Keratinocyte (primary cell): Measurements from ENCODE around the gene PRPSAP1. TPM values are rescaled to one million over a fixed set of nuclear protein-coding genes. Genes with fewer than 3 reads are reported as not detected.

Experiments
- DNase-seq: peaks from one replicate; pipeline ENCODE4 v3.0.0-alpha.2; 2011; ENCODE audit warnings: low read depth, missing footprints, low spot score
- FAIRE-seq: peaks from 2 replicates; lab custom pipeline; 2011; peaks lifted over from hg19 to GRCh38; lab: Jason Lieb, UNC
- H2AFZ ChIP-seq: 2 replicates; pipeline ENCODE4 v1.6.0; 2012; ENCODE audit warnings: low read length, control low read depth, inconsistent platforms; ENCODE audit not compliant: control insufficient read depth
- H3K27ac ChIP-seq: 2 replicates; pipeline ENCODE4 v1.5.1; 2011; ENCODE audit warnings: low read length; ENCODE audit not compliant: control insufficient read depth, insufficient read depth
- H3K27me3 ChIP-seq: 3 replicates; pipeline ENCODE4 v1.6.0; 2011; ENCODE audit warnings: low read length; ENCODE audit not compliant: control insufficient read depth, insufficient read depth; ENCODE audit errors: extremely low read depth
- H3K36me3 ChIP-seq, 2 experiments: 2 replicates in 1 of 2; 3 replicates in 1 of 2; pipeline ENCODE4 v1.5.1; 2011; ENCODE audit warnings: low read length in 2 of 2, mild to moderate bottlenecking in 1 of 2; ENCODE audit not compliant: control insufficient read depth in 2 of 2, insufficient read depth in 2 of 2; ENCODE audit errors: extremely low read depth in 1 of 2
- H3K4me1 ChIP-seq: 3 replicates; pipeline ENCODE4 v1.5.1; 2011; ENCODE audit warnings: low read length; ENCODE audit not compliant: control insufficient read depth, insufficient read depth; ENCODE audit errors: extremely low read depth
- H3K4me2 ChIP-seq: 3 replicates; pipeline ENCODE4 v1.6.0; 2011; ENCODE audit warnings: low read depth, low read length; ENCODE audit not compliant: control insufficient read depth, insufficient read depth; ENCODE audit errors: extremely low read depth
- H3K4me3 ChIP-seq, 3 experiments: fragments of 200-600 bp in 1 of 3; sonication (generic) in 1 of 3; 2 replicates in 2 of 3; 3 replicates in 1 of 3; pipeline ENCODE4 v1.5.1; 2011 to 2016; ENCODE audit warnings: low read length in 3 of 3, mild to moderate bottlenecking in 3 of 3, control low read depth in 2 of 3, inconsistent platforms in 1 of 3, low read depth in 1 of 3, mixed read lengths in 1 of 3, mixed run types in 1 of 3, moderate library complexity in 1 of 3; ENCODE audit not compliant: control insufficient read depth in 2 of 3, insufficient read depth in 2 of 3; ENCODE audit errors: extremely low read depth in 1 of 3
- H3K79me2 ChIP-seq: 2 replicates; pipeline ENCODE4 v1.6.0; 2012; ENCODE audit warnings: low read length; ENCODE audit not compliant: control insufficient read depth, insufficient read depth
- H3K9ac ChIP-seq: 3 replicates; pipeline ENCODE4 v1.6.0; 2011; ENCODE audit warnings: low read length; ENCODE audit not compliant: control insufficient read depth, insufficient read depth; ENCODE audit errors: extremely low read depth
- H3K9me1 ChIP-seq: 3 replicates; pipeline ENCODE4 v1.6.0; 2011; ENCODE audit warnings: low read length; ENCODE audit not compliant: control insufficient read depth, insufficient read depth; ENCODE audit errors: extremely low read depth
- H3K9me3 ChIP-seq: 2 replicates; pipeline ENCODE4 v1.5.1; 2012; ENCODE audit warnings: low read depth, low read length; ENCODE audit not compliant: control insufficient read depth
- H4K20me1 ChIP-seq: 3 replicates; pipeline ENCODE4 v1.6.0; 2011; ENCODE audit warnings: low read length; ENCODE audit not compliant: control insufficient read depth, insufficient read depth; ENCODE audit errors: extremely low read depth
- EZH2 ChIP-seq: IDR thresholded peaks from one replicate; pipeline ENCODE4 v1.6.1; 2012; ENCODE audit warnings: inconsistent platforms, mild to moderate bottlenecking, low read length, moderate library complexity
- dilution Hi-C: fragments of 300-500 bp; cut with MboI; formaldehyde crosslinking; loops from one replicate; pipeline ENCODE4 v1.7.0; 2020; ENCODE audit warnings: low sequenced_read_pairs; ENCODE audit not compliant: extremely low pct_ligation_motif_present
- polyA plus RNA-seq, 5 experiments: library from polyadenylated mRNA; depleted of rRNA in 3 of 5; stranded (reverse) in 3 of 5; stranded (forward) in 1 of 5; unstranded in 1 of 5; fragments of >200 nt; gene quantifications; 1 replicate in 1 of 5; 2 replicates in 3 of 5; 3 replicates in 1 of 5; pipeline versions ENCODE4 v1.2.1 to v1.2.3, GENCODE V29; 2011 to 2012; ENCODE audit warnings: missing spikeins in 2 of 5, low read depth in 1 of 5, low replicate concordance in 1 of 5
- TF ChIP-seq, protein P1 (sequence below), 3 experiments: IDR thresholded peaks in 1 of 3; conservative IDR thresholded peaks in 1 of 3; optimal IDR thresholded peaks in 1 of 3; 2 replicates in 2 of 3; 3 replicates in 1 of 3; pipeline versions ENCODE3 to v1.5.1; 2011; ENCODE audit warnings: low read length in 3 of 3, mild to moderate bottlenecking in 3 of 3, moderate library complexity in 2 of 3, control low read depth in 1 of 3, inconsistent platforms in 1 of 3; ENCODE audit not compliant: insufficient read depth in 2 of 3; ENCODE audit errors: extremely low read depth in 1 of 3

The PRPSAP1 gene
- polyA plus RNA-seq, 1 donor (not counting 4 experiments of a cell fraction or from before 2014, with no cell fraction given): 51.4 TPM

DNA sequence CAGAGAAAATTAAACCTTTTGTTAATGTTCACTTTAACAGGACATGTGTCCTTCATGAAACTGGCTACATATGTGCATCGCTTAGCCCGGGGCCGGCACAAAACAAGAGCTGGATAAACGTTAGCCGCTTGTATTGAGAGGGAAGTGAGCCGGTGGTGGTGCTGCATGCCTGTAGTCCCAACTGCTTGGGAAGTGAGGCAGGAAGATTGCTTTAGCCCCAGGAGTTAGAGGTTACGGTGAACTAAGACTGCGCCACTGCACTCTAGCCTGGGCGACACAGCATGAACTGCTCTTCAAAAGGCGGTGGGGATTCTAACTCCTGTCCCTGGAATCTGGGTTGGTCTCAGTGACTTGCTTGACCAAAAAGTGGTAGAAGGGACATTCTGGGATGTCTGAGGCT lies 15.7 kb upstream of the PRPSAP1 start:
- no peak overlapping the region for H3K9ac ChIP-seq
- H3K79me2 ChIP-seq: no peaks in the 10 kb centered on the region
- DNase-seq (no peak), FAIRE-seq (no peak)
- no peak overlapping the region for H3K4me2 ChIP-seq
- H3K9me1 ChIP-seq: no peaks in the 10 kb centered on the region
- no peak overlapping the region for H3K27ac ChIP-seq
- H3K9me3 ChIP-seq: no peaks in the 10 kb centered on the region
- no peak overlapping the region for H3K4me3 ChIP-seq
- dilution Hi-C loops: no loop called here
- H3K4me1 ChIP-seq: peaks cover 39% of the 10 kb centered on the region
- no peak overlapping the region for H2AFZ ChIP-seq
- no peaks in the 10 kb centered on the region for H3K36me3 ChIP-seq
- TF ChIP-seq, protein P1, sequence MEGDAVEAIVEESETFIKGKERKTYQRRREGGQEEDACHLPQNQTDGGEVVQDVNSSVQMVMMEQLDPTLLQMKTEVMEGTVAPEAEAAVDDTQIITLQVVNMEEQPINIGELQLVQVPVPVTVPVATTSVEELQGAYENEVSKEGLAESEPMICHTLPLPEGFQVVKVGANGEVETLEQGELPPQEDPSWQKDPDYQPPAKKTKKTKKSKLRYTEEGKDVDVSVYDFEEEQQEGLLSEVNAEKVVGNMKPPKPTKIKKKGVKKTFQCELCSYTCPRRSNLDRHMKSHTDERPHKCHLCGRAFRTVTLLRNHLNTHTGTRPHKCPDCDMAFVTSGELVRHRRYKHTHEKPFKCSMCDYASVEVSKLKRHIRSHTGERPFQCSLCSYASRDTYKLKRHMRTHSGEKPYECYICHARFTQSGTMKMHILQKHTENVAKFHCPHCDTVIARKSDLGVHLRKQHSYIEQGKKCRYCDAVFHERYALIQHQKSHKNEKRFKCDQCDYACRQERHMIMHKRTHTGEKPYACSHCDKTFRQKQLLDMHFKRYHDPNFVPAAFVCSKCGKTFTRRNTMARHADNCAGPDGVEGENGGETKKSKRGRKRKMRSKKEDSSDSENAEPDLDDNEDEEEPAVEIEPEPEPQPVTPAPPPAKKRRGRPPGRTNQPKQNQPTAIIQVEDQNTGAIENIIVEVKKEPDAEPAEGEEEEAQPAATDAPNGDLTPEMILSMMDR (optimal IDR thresholded peaks at IDR 0.05 in 1 of 3, IDR thresholded peaks at IDR 0.05 in 1 of 3, conservative IDR thresholded peaks at IDR 0.05 in 1 of 3; ENCODE audit: extremely low read depth in 1 of 3, insufficient read depth in 2 of 3, low read length in 3 of 3): no peak
- no peak for TF ChIP-seq EZH2
- no peaks in the 10 kb centered on the region for H3K27me3 ChIP-seq
- no peaks in the 10 kb centered on the region for H4K20me1 ChIP-seq

DNA sequence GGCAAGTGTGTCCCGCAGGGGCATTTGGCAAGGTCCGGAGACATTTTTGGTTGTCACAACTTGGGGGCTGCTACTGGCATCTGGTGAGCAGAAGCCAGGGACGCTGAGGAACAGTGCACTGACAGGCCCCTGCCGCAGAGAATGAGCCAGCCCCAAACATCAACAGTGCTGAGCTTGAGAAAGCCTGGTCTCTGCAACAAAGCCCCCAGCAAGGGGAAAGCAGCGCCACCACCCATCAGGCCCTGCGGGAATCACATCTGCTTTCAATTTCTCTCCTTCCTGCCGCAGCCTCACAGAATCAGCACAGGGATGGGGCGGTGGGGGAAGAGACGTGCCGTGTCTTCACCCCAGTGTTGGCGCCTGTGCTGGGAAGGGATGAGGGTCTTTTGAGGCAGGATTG lies 14.8 kb upstream of the PRPSAP1 start:
- H3K4me3 ChIP-seq: no peak overlapping the region
- no peak overlapping the region for H3K27ac ChIP-seq
- no peaks in the 10 kb centered on the region for H3K9me1 ChIP-seq
- H3K27me3 ChIP-seq: no peaks in the 10 kb centered on the region
- FAIRE-seq: no peak
- no peak overlapping the region for H3K9ac ChIP-seq
- no peaks in the 10 kb centered on the region for H3K79me2 ChIP-seq
- H3K4me1 ChIP-seq: peaks cover 36% of the 10 kb centered on the region
- TF ChIP-seq EZH2: no peak
- TF ChIP-seq, protein P1 (optimal IDR thresholded peaks at IDR 0.05 in 1 of 3, IDR thresholded peaks at IDR 0.05 in 1 of 3, conservative IDR thresholded peaks at IDR 0.05 in 1 of 3; ENCODE audit: extremely low read depth in 1 of 3, insufficient read depth in 2 of 3, low read length in 3 of 3): no peak
- dilution Hi-C loops: no loop called here
- H4K20me1 ChIP-seq: no peaks in the 10 kb centered on the region
- H3K36me3 ChIP-seq: no peaks in the 10 kb centered on the region
- no peak for DNase-seq
- no peak overlapping the region for H3K4me2 ChIP-seq
- no peaks in the 10 kb centered on the region for H3K9me3 ChIP-seq
- no peak overlapping the region for H2AFZ ChIP-seq
